ENCODE results near the gene JAM3. TPM values are rescaled to one million over a fixed set of nuclear protein-coding genes. Genes with fewer than 3 reads are reported as not detected.

The JAM3 gene
- total and polyA plus RNA-seq, 11 donors, result 11.9 to 56.9 (median 34.0) TPM

DNA sequence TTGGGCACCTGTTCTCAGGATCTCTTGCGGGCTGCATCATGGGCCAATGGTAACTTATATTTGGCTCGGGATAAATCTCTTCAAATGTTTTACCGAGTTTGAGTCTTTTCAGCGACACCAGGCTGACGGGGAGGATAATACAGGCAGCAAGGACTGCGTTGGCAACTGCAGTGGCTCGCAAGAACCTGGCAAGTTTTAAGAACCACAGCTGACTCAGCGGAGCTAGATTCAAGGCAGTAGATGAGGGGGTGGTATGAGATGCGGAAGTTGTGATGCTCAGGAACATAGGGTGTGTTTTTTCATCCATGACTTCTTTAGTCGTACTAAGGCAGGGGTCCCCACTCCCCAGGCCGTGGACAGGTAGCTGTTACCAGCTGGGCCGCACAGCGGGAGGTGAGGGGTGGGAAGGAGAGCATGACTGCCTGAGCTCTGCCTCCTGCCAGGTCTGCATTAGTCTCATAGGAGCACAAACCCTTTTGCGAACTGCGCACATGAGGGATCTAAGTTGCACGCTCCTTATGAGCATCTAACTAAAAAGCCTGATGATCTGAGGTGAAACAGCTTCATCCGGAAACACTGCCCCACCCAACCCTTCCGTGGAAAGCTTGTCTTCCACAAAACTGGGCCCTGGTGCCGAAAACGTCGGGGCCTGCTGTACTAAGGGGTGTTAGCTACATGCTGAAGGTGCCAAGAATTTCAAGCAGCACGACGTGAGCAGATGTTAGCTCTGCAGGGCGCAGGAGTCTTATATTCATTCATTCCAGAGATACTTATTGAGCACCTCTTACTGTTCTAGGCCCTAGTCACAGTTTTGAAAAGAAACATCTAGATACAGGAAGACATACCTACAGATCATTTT, 6.4 kb upstream of the JAM3 start:
- WGBS, 4 donors, result 83 to 87% (median 85%) methylated on average over 22 to 24 of the region's 24 CpGs
- no peak for DNase-seq
- intact Hi-C loops (cut with DNase I), result no loop called here
- no peak for TF ChIP-seq POLR2A (IDR thresholded peaks at IDR 0.05)
- TF ChIP-seq, protein P1, sequence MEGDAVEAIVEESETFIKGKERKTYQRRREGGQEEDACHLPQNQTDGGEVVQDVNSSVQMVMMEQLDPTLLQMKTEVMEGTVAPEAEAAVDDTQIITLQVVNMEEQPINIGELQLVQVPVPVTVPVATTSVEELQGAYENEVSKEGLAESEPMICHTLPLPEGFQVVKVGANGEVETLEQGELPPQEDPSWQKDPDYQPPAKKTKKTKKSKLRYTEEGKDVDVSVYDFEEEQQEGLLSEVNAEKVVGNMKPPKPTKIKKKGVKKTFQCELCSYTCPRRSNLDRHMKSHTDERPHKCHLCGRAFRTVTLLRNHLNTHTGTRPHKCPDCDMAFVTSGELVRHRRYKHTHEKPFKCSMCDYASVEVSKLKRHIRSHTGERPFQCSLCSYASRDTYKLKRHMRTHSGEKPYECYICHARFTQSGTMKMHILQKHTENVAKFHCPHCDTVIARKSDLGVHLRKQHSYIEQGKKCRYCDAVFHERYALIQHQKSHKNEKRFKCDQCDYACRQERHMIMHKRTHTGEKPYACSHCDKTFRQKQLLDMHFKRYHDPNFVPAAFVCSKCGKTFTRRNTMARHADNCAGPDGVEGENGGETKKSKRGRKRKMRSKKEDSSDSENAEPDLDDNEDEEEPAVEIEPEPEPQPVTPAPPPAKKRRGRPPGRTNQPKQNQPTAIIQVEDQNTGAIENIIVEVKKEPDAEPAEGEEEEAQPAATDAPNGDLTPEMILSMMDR (IDR thresholded peaks at IDR 0.05), result no peak
- Histone ChIP-seq H3K9me3 (no peaks in the 10 kb centered on the region), H3K27me3 (no peaks in the 10 kb centered on the region), H3K27ac (no peak overlapping the region), H3K36me3 (no peaks in the 10 kb centered on the region), H3K4me3 (no peak overlapping the region), H3K4me1 (no peaks in the 10 kb centered on the region)
- ATAC-seq, result no peak

DNA sequence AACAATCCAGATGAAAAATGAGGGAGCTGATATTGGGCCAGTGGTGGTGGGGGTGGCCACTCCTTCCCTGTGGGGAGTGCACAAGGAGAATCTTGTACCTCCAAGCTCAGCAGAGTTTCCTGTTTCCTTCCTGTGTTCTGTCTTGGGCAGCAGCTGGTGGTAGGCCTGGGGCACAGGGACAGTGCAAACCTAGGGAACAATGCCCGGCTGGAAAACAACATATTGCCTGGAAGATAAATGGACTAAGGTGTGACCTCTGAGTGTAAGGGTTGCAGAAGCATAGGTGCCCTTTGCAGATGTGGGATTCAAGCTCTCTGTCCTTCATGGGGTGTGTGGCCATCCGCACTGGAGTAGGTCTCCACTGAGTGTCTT, 5.8 kb upstream of the JAM3 start:
- no peaks in the 10 kb centered on the region for H3K27me3 ChIP-seq
- TF ChIP-seq, protein P1 (IDR thresholded peaks at IDR 0.05), result no peak
- TF ChIP-seq POLR2A (IDR thresholded peaks at IDR 0.05), result no peak
- H3K27ac ChIP-seq, result no peak overlapping the region
- intact Hi-C loops (cut with DNase I), result no loop called here
- H3K4me3 ChIP-seq, result no peak overlapping the region
- ATAC-seq (no peak), DNase-seq (no peak)
- 77 to 83% (median 81%) methylated on average over 2 of the region's 2 CpGs for WGBS, 4 donors
- no peaks in the 10 kb centered on the region for H3K36me3 ChIP-seq
- H3K4me1 ChIP-seq, result no peaks in the 10 kb centered on the region
- H3K9me3 ChIP-seq, result no peaks in the 10 kb centered on the region

DNA sequence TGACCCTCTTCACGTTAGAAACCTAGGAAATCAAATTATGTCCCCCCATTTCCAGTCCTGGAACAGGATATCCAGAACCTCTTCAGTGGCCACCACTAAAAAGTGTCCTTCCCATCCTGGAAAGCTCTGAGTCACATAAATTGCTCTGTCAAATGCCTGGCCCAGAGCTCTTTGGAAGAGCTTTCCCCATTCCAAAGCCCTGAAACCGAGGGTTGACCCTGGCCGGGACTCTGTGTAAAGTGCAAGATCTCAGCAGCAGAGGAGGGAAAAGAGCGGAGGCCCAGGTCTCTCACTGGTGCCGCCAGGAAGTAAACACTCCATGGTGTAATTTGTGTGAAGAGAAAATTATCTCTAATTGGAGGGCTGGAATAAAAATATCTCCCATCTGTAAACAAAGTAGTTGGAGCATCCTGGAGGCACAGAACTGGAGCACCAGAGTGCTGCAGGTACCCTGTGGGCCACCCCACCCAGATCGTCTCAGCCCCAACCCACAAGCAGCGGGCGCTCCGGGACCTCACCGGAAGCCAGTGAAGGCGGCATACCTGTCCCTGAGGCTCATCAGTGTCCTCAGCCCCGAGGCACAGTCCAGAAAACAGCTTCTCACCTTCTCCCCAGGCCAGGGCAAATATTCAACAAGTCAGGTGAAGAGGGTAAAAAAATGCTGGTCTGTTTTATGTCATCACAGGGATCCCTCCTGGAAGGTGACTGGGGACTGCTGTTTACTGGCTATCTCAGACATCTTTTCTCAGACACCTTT, 4.7 kb upstream of the JAM3 start:
- no peak for DNase-seq
- Histone ChIP-seq H3K4me3 (no peak overlapping the region), H3K9me3 (no peaks in the 10 kb centered on the region), H3K4me1 (peaks cover 0 to 5% (median 0%) of the 10 kb centered on the region in 12 donors), H3K27ac (no peak overlapping the region), H3K27me3 (peaks cover 0 to 2% (median 0%) of the 10 kb centered on the region in 9 donors), H3K36me3 (no peaks in the 10 kb centered on the region)
- TF ChIP-seq POLR2A (IDR thresholded peaks at IDR 0.05), result no peak
- TF ChIP-seq, protein P1 (IDR thresholded peaks at IDR 0.05), result no peak
- intact Hi-C loops (cut with DNase I), result no loop called here
- ATAC-seq, result no peak
- 84 to 90% (median 87%) methylated on average over 12 of the region's 12 CpGs for WGBS, 4 donors

DNA sequence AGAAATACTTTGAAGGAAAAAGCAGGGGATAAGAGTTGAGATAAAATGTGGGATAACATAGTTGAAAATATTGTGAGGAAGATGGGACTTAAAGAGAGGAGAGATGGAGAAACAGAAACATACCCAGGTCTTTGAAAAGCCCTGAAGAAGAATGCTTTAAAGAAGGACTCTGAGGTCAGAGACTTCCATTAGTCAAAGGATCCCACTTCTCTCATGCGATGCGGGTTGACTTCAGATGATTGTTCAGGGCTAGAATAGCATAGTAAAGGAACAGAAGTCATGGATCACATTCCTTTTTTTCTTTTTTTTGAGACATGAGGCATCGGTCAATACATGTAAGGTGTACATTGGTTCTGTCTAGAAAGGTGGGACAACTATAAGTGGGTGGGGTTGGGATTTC, 3.5 kb upstream of the JAM3 start:
- DNase-seq (no peak), ATAC-seq (no peak)
- 92 to 97% (median 94%) methylated on average over 3 of the region's 3 CpGs for WGBS, 4 donors
- H3K36me3 ChIP-seq, result no peaks in the 10 kb centered on the region
- no peak for TF ChIP-seq POLR2A (IDR thresholded peaks at IDR 0.05)
- TF ChIP-seq, protein P1 (IDR thresholded peaks at IDR 0.05), result no peak
- H3K4me1 ChIP-seq, result peaks cover 0 to 13% (median 7%) of the 10 kb centered on the region in 12 donors
- peaks cover 0 to 9% (median 0%) of the 10 kb centered on the region in 9 donors for H3K27me3 ChIP-seq
- H3K4me3 ChIP-seq, result no peak overlapping the region
- intact Hi-C loops (cut with DNase I), result loop anchor here in 3 of 10 donors (5.0 kb wide), 2 partner anchors 57 to 62 kb away; no protein-coding TSS in a partner anchor
- no peak overlapping the region for H3K27ac ChIP-seq
- H3K9me3 ChIP-seq, result no peaks in the 10 kb centered on the region
